Skin epidermis (tissue), 12 donors: ENCODE results near the gene ANKRD27.
"Not testable (repeated sequence)": the region's sequence is repeated elsewhere in the genome, so short reads cannot be mapped to it uniquely, and the experiment has no call there.

Experiments used
- H3K27ac ChIP-seq, 21 experiments: fragments of 200-600 bp; sonication (generic) in 11 of 21; one replicate each; pipeline ENCODE4 v1.5.0; 2020; ENCODE audit warnings: mild to moderate bottlenecking in 3 of 21, inconsistent platforms in 2 of 21, moderate library complexity in 2 of 21
- H3K4me3 ChIP-seq, 7 experiments: fragments of 200-600 bp; sonication (generic) in 2 of 7; one replicate each; pipeline ENCODE4 v1.5.0; 2020; ENCODE audit warnings: inconsistent platforms in 2 of 7, mild to moderate bottlenecking in 2 of 7, moderate library complexity in 1 of 7

The ANKRD27 gene

DNA sequence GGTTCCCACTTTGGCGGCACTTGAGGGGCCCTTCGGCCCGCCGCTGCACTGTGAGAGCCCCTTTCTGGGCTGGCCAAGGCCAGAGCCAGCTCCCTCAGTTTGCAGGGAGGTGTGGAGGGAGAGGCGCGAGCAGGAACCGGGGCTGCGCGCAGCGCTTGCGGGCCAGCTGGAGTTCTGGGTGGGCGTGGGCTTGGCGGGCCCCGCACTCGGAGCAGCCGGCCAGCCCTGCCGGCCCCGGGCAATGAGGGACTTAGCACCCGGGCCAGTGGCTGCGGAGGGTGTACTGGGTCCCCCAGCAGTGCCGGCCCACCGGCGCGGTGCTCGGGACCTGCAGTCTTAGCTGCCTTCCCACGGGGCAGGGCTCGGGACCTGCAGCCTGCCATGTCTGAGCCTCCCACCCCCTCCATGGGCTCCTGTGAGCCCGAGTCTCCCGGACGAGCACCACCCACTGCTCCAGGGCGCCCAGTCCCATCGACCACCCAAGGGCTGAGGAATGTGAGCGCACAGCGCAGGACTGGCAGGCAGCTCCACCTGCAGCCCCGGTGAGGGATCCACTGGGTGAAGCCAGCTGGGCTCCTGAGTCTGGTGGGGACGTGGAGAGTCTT, 103.4 kb downstream of the ANKRD27 start:
- H3K4me3 ChIP-seq, H3K27ac ChIP-seq: not testable (repeated sequence)

DNA sequence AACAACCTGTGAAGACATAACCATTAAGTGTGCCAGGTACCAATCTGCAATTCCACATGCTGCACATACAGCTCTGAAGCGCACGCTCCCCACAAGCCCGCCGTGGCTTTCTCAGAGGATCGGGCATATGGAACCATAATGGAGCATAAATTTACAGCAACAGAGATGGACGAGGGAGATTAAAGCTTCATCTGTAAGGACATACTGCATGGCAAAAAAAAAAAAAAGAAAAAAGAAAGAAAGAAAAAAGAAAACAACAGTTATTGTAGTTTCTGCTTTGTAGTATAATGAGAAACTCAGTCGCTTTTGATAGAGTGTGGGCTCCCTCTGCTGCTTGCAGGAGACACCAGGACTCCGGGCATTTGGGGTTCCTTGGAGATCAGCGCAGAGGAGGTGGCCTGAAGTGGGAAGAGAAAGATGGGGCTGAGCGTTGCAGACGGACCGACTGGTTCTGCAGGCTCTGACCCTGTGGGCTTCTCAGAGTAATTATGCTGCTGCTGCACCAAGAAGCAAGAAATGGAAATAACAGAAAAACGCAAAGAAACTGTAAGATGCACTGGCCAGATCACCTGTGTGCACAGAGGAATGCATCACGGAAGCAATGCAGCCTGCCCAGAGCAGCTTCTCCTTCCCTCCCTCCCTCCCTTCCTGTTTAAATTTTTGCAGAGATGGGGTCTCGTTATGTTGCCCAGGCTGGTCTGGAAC, 104.7 kb downstream of the ANKRD27 start:
- H3K4me3 ChIP-seq: no peak overlapping the region

DNA sequence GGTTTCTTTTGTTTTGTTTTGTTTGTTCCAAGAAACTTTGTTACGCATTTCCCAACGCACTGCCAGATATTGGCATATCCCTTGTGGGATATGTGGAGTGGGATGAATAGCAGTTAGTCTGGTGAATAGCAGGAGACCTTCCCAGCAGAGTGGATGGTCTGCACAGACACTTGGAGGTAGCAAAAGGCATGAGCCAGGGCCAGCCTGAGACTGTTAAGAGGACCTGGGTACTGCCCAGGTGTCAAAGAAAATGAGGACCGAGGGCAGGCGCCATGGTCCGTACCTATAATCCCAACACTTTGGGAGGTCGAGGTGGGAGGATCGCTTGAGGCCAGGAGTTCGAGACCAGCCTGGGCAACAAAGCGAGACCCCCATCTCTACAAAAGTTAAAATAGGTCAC, 107.5 kb downstream of the ANKRD27 start:
- H3K27ac ChIP-seq: no peak overlapping the region
- no peak overlapping the region for H3K4me3 ChIP-seq

More for the DNA sequence above, 104.7 kb downstream of the ANKRD27 start:
- H3K27ac ChIP-seq: no peak overlapping the region

DNA sequence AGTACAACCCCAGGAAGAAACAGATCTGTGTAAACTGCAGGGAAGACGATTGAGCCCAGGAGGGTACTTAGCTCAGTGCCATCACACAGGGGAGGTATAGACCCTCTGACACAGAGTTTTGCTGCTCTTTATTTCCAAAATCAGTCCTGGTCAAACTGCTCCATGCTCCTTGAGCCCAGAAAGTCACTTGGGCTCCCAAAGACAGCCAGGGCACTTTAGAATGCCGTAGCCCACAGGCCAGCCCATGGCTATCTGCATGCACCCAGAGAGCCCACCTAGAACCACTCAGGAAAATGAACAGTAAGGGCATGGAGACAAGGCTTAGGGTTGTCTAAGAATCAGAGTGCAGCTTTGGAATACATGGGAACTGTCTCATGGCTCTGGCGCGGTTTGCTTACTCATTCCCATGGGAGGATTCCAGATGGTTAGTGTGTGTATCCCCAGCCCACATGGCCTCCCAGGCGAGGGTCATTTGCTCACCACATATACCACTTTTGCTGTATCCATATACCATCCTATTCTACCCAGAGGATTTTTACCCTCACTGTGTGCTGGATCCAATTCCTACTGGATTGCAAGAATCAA, 108.6 kb downstream of the ANKRD27 start:
- Histone ChIP-seq H3K4me3 (no peak overlapping the region), H3K27ac (no peak overlapping the region)

DNA sequence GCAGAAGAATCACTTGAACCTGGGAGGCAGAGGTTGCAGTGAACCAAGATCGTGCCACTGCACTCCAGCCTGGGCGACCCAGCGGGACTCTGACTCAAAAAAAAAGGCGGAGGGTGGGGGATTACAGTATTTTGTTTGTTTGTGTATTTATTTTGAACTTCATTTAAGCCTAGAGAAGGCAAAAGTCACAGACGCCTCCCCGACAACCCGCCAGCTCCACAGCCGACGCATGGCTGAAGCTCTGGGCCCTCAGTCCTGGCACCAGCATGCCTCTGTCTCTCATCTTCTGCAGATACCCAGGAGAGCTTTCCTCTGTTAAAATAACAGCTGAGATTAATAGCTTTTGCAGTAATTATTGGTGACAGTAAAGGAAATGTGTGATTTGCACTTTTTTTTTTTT, 111.2 kb downstream of the ANKRD27 start:
- no peak overlapping the region for H3K4me3 ChIP-seq
- H3K27ac ChIP-seq: no peak overlapping the region

DNA sequence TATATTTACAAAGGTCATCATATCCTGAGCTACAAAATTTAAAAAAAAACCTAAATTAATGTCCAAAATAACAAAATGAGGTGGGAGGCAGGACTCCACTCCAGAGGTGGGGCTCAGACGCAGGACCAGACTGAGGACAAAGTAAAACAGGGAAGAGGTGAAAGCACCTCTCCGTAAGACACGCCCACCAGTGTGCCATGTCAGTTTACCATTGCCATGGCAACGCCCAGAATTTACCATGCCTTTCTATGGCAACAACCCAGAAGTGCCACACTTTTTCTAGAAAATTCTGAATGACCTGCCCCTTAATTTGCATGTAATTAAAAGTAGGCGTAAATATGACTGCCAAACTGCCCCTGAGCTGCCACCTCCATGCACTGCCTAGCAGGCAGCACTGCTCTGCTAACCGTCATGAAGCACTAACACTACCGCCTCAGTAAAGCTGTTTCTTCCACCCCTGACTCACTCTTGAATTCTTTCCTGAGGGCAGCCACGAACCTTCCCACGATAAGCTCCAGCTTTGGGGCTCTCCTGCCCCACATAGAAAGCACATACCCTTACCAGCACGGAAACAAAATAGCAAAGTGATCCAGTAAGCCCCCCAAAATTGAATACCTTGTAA, 116.3 kb downstream of the ANKRD27 start:
- H3K4me3 ChIP-seq: no peak overlapping the region
- H3K27ac ChIP-seq: no peak overlapping the region

DNA sequence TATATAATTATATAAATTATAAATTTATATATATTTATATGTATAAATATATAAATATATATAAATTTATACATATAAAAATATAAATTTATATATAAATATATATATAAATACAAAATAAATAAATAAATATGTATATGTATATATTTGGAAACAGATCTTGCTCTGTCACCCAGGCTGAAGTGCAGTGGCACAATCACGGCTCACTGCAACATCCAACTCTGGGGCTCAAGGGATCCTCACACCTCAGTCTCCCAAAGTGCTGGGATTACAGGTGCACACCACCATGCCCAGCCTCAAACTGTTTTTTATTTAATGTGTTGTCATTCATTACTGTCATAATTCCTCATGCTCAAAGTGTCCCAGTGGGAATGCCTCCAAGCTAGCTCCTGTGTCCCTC, 119.2 kb downstream of the ANKRD27 start:
- no peak overlapping the region for H3K4me3 ChIP-seq
- H3K27ac ChIP-seq: no peak overlapping the region

DNA sequence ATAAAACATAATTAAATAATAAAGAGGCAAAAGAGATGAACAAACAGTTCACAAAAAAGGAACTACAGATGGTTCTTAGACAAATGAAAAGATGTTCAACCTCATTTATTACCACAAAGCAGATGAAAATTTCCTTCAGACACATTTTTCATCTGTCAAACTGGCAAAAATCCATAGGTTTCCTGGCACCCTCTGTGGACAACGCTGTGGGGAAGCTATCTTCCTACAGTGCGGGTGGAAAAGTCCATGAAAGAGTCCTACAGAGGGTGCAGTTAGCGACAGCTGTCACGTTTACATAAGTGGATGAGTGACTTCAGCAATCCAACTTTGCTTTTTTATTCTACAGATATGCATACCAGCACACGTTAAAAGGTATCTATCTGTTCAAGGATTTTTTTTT, 124.3 kb downstream of the ANKRD27 start:
- no peak overlapping the region for H3K27ac ChIP-seq
- no peak overlapping the region for H3K4me3 ChIP-seq
